Ovary (tissue), 3 donors: ENCODE measurements around the gene KIF5A.

Experiments
- CTCF ChIP-seq, 3 donors: fragments of 450-650 bp in 2 of 3; fragments of 200-600 bp in 1 of 3; IDR thresholded peaks; one replicate each; pipeline versions ENCODE4 v1.5.1 to v1.8.0; 2016 to 2022; ENCODE audit warnings: antibody characterized with exemption in 3 of 3, mild to moderate bottlenecking in 1 of 3
- EP300 ChIP-seq: sonication (generic); formaldehyde crosslinking; IDR thresholded peaks from one replicate; pipeline ENCODE4 v1.6.1; 2017; ENCODE audit warnings: antibody characterized with exemption
- POLR2A ChIP-seq: fragments of 450-650 bp; IDR thresholded peaks from one replicate; pipeline ENCODE4 v1.6.1; 2017; ENCODE audit warnings: antibody characterized with exemption, mild to moderate bottlenecking, moderate library complexity
- donor health status: DM: no; HTN: no; CAD: no.

- no peak for TF ChIP-seq CTCF (IDR thresholded peaks at IDR 0.05)
- no peak for TF ChIP-seq POLR2A
- no peak for TF ChIP-seq EP300
These were observed 13.3 kb upstream of the KIF5A start for GRCh38 chr12:57536597-57536942.
